DND-41 (cell line): ENCODE data around the gene PTPRD.

Experiments
- EZH2 ChIP-seq: IDR thresholded peaks from 3 replicates; pipeline ENCODE4 v1.6.1; 2012; ENCODE audit warnings: borderline replicate concordance, low read depth, mild to moderate bottlenecking, moderate library complexity, low read length, inconsistent platforms; ENCODE audit not compliant: severe bottlenecking
- TF ChIP-seq, protein P1 (sequence below): IDR thresholded peaks from 2 replicates; pipeline ENCODE4 v1.5.1; 2012; ENCODE audit warnings: borderline replicate concordance, low read length, moderate library complexity, mild to moderate bottlenecking; ENCODE audit not compliant: poor library complexity, severe bottlenecking; ENCODE audit errors: extremely low read depth

DNA sequence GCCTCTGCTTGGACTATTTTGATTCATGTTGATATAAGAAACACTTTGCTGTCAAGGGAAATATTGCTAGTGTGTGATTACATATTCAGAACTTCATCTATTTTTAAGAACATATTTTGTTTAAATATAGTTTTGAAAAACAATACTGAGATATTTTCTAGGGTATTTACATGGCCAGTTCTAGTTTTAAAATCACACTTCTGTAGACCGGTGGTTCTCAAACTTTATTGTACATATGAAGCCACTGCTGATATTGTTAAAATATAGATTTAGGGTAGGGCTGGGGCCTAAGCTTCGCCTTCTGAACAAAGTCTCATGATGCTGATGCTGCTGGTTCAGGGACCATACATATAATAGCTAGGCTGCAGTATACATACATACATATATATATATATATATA lies 1000.0 kb downstream of the PTPRD start:
- TF ChIP-seq, protein P1, sequence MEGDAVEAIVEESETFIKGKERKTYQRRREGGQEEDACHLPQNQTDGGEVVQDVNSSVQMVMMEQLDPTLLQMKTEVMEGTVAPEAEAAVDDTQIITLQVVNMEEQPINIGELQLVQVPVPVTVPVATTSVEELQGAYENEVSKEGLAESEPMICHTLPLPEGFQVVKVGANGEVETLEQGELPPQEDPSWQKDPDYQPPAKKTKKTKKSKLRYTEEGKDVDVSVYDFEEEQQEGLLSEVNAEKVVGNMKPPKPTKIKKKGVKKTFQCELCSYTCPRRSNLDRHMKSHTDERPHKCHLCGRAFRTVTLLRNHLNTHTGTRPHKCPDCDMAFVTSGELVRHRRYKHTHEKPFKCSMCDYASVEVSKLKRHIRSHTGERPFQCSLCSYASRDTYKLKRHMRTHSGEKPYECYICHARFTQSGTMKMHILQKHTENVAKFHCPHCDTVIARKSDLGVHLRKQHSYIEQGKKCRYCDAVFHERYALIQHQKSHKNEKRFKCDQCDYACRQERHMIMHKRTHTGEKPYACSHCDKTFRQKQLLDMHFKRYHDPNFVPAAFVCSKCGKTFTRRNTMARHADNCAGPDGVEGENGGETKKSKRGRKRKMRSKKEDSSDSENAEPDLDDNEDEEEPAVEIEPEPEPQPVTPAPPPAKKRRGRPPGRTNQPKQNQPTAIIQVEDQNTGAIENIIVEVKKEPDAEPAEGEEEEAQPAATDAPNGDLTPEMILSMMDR, result no peak
- TF ChIP-seq EZH2, result no peak
